WERI-Rb-1 (cell line): ENCODE measurements around the gene ZSCAN22.
A peak's percentile ranks its signal among the peaks of the same experiment; 100 is the strongest.

Source experiments
- DNase-seq: peaks from one replicate; pipeline ENCODE4 v3.0.0-alpha.2; 2020
- H3K27ac ChIP-seq: fragments of 250-450 bp; sonication (Bioruptor Pico); 2 replicates; pipeline ENCODE4 v1.5.1; 2020; ENCODE audit warnings: mild to moderate bottlenecking, moderate library complexity
- H3K27me3 ChIP-seq: fragments of 250-450 bp; sonication (Bioruptor Pico); 2 replicates; pipeline ENCODE4 v1.5.1; 2021; ENCODE audit warnings: mild to moderate bottlenecking, low read depth, moderate library complexity; ENCODE audit not compliant: insufficient read depth, severe bottlenecking
- H3K36me3 ChIP-seq: fragments of 250-450 bp; sonication (Bioruptor Pico); 2 replicates; pipeline ENCODE4 v1.5.1; 2020; ENCODE audit warnings: mild to moderate bottlenecking, moderate library complexity
- H3K4me3 ChIP-seq: 2 replicates; pipeline ENCODE4 v1.5.1; 2011; ENCODE audit warnings: low read depth, mild to moderate bottlenecking, control low read depth, low read length
- H3K9me3 ChIP-seq: fragments of 250-450 bp; sonication (Bioruptor Pico); 2 replicates; pipeline ENCODE4 v1.5.1; 2021; ENCODE audit warnings: mild to moderate bottlenecking, moderate library complexity; ENCODE audit not compliant: severe bottlenecking
- TF ChIP-seq, protein P1 (sequence below): IDR thresholded peaks from 2 replicates; pipeline ENCODE4 v1.5.1; 2011; ENCODE audit warnings: low read depth, mild to moderate bottlenecking, control low read depth, inconsistent platforms, low read length

Gene ZSCAN22

DNA sequence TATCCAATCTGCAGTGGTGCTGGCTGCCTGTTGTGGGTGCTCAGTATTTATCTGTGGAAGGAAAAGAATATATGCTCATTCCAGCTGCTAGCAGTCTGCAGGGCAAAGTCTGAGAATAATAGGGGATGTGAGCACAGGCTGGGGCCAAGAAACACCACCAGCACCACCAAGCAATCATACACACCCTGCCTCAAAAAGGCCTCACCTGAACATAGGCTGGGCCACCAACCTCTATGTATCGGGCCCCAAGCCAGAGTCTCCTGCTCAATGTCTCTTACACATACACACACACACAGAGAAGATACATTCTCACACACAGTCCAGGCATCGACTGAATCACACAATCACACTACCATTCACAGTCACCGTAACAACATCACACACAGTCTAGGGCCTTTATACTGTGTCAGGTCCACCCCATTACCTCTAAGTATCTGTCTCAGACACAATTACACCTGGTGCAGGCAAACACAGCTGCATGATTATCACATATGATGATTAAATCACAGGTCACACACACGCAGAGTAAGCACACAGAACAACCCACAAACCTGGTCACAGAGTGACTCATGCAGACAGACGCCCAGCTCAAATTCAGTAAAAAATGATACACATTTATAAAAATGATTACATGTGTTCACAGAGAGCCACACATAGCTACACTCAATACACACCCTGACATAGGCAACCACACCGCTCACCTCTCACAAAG lies 1.3 kb upstream of the ZSCAN22 start:
- TF ChIP-seq, protein P1, sequence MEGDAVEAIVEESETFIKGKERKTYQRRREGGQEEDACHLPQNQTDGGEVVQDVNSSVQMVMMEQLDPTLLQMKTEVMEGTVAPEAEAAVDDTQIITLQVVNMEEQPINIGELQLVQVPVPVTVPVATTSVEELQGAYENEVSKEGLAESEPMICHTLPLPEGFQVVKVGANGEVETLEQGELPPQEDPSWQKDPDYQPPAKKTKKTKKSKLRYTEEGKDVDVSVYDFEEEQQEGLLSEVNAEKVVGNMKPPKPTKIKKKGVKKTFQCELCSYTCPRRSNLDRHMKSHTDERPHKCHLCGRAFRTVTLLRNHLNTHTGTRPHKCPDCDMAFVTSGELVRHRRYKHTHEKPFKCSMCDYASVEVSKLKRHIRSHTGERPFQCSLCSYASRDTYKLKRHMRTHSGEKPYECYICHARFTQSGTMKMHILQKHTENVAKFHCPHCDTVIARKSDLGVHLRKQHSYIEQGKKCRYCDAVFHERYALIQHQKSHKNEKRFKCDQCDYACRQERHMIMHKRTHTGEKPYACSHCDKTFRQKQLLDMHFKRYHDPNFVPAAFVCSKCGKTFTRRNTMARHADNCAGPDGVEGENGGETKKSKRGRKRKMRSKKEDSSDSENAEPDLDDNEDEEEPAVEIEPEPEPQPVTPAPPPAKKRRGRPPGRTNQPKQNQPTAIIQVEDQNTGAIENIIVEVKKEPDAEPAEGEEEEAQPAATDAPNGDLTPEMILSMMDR: no peak
- Histone ChIP-seq H3K27ac (no peak overlapping the region), H3K4me3 (peak overlapping the region; percentile 96; the same call in 1 of the 2 replicates), H3K9me3 (no peaks in the 10 kb centered on the region), H3K27me3 (no peaks in the 10 kb centered on the region), H3K36me3 (peaks cover 11% of the 10 kb centered on the region)
- no peak for DNase-seq

DNA sequence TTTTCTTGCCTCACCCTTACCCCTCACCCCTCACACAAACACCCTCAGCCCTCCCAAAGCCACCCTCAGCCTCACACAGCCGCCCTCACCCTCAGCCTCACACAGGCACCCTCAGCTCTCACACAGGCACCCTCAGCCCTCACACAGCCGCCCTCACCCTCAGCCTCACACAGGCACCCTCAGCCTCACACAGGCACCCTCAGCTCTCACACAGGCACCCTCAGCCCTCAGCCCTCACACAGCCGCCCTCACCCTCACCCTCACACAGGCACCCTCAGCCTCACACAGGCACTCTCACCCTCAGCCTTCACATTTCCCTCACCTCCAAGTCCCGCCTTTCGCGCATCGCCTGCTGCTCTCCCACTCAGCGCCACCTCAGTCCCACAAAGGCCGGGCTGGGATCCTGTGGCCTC lies 287 bp upstream of the ZSCAN22 start:
- Histone ChIP-seq H3K9me3 (no peaks in the 10 kb centered on the region), H3K27ac (peak overlapping the region; percentile 82), H3K36me3 (peaks cover 11% of the 10 kb centered on the region), H3K27me3 (no peaks in the 10 kb centered on the region), H3K4me3 (peak overlapping the region; percentile 96)
- TF ChIP-seq, protein P1: no peak
- no peak for DNase-seq

DNA sequence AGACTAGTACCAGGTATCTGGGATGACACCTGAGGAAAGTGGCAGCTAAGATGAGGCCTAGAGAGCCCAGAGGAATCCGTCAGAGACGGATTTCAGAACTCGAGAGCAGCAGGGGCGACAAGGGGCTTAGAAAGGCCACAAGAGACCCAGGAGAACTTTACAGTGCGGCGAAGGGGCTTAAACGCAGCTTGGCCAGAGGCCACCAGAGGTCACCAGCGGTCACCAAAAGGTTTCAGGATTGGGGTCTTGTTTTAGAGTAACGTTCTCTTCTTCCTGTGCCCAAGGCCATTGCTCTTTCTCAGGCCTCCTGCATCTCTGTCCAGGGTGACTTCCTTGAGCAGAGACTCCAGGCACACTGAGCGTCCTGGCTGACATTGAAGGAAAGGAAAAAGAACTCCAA lies 2.2 kb downstream of the ZSCAN22 start:
- peaks cover 11% of the 10 kb centered on the region for H3K36me3 ChIP-seq
- DNase-seq: peak; percentile 47
- no peak overlapping the region for H3K27ac ChIP-seq
- no peaks in the 10 kb centered on the region for H3K9me3 ChIP-seq
- TF ChIP-seq, protein P1: peak; percentile 57
- H3K27me3 ChIP-seq: no peaks in the 10 kb centered on the region
- H3K4me3 ChIP-seq: no peak overlapping the region

DNA sequence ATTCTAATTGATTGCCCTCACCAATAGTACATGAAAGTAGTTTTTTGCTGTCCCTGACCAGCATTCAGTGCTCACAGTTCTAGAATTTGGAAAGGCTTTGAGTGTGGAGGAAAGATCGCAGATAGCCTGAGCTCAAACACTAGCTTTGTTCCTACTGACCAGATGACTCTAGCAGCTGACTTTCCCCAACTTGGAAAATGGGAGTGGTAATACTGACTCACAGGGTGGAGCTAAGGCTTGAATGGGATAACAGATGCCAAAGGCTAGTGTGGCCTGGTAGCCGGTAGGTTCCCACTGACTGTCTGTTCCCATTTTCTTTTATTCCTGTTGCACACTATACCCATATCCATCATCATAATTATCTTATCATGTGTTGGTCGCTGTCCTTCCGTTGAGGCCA lies 3.7 kb downstream of the ZSCAN22 start:
- Histone ChIP-seq H3K27me3 (no peaks in the 10 kb centered on the region), H3K4me3 (no peak overlapping the region), H3K36me3 (peaks cover under 1% of the 10 kb centered on the region; the same call in 1 of the 2 replicates), H3K9me3 (no peaks in the 10 kb centered on the region), H3K27ac (no peak overlapping the region)
- TF ChIP-seq, protein P1: no peak
- DNase-seq: no peak

DNA sequence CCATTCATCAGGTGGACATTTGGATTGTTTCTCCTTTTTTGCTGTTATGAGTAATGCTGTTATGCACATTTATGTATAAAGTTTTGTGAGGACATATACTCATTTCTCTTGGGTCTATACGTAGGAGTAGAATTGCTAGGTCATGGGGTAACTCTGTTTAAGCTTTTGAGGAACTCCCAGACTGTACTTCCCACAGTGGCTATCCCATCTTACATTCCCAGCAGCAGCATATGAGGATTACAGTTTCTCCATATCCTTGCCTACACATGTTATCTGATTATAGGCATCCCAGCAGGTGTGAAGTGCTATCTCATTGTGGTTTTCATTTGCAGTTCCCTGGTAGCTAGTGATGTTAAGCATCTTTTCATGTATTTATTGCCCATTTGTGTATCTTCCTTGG lies 5.9 kb downstream of the ZSCAN22 start:
- H3K4me3 ChIP-seq: no peak overlapping the region
- H3K27ac ChIP-seq: no peak overlapping the region
- H3K9me3 ChIP-seq: no peaks in the 10 kb centered on the region
- peaks cover 6% of the 10 kb centered on the region for H3K36me3 ChIP-seq
- no peak for DNase-seq
- H3K27me3 ChIP-seq: no peaks in the 10 kb centered on the region
- TF ChIP-seq, protein P1: no peak

DNA sequence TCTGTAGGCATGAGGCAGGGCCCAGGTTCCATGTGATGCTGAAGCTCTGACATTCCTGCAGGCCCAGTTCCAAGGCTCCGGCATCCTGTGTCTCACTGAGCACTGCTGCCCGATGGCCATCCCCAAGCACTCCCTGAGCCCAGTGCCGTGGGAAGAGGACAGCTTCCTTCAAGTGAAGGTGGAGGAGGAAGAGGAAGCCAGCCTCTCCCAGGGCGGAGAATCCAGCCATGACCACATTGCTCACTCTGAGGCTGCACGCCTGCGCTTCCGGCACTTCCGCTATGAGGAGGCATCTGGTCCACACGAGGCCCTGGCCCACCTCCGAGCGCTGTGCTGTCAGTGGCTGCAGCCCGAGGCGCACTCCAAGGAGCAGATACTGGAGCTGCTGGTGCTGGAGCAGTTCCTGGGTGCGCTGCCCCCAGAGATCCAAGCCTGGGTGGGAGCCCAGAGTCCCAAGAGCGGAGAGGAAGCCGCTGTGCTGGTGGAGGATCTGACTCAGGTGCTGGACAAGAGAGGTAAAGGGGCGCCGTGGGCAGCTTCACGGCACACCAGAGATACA lies 8.0 kb downstream of the ZSCAN22 start:
- no peak for DNase-seq
- no peaks in the 10 kb centered on the region for H3K9me3 ChIP-seq
- no peak overlapping the region for H3K4me3 ChIP-seq
- TF ChIP-seq, protein P1: no peak
- H3K27ac ChIP-seq: no peak overlapping the region
- no peaks in the 10 kb centered on the region for H3K27me3 ChIP-seq
- H3K36me3 ChIP-seq: peaks cover 20% of the 10 kb centered on the region
